GM12878 (cell line): Measurements from ENCODE around the gene COX5A. TPM values are rescaled to one million over a fixed set of nuclear protein-coding genes. Genes with fewer than 3 reads are reported as not detected.
A peak's percentile ranks its signal among the peaks of the same experiment; 100 is the strongest.

ENCODE experiments used
- ATAC-seq: fragments of 200-7000 bp; cut with Tn5 transposase; 3 replicates; pipeline ENCODE4 v1.9.1; 2020; ENCODE audit warnings: mild to moderate bottlenecking, moderate library complexity
- BruUV-seq: library from RNA; stranded (reverse); fragments of 400-500 nt; replicated peaks from 2 replicates; lab custom pipeline; 2021; lab: Mats Ljungman, UMichigan
- CTCF ChIA-PET: fragments of 300-600 bp; sonication (Branson Sonifier 250); formaldehyde crosslinking; extraction: SDS; loops from one replicate; lab custom pipeline; 2021; ENCODE audit warnings: inconsistent platforms; lab: Yijun Ruan, JAX
- POLR2A ChIA-PET: fragments of 350-600 bp; formaldehyde crosslinking; extraction: SDS; loops from one replicate; lab custom pipeline; 2021; ENCODE audit warnings: inconsistent platforms; lab: Charles Lee
- RAD21 ChIA-PET: fragments of 300-600 bp; sonication (Branson Sonifier 250); formaldehyde crosslinking; loops from one replicate; lab custom pipeline; 2023; ENCODE audit warnings: antibody characterized with exemption; ENCODE audit not compliant: unreplicated experiment; lab: Charles Lee
- SMC1A ChIA-PET: fragments of 300-600 bp; sonication (Branson Sonifier 250); formaldehyde crosslinking; loops from one replicate; lab custom pipeline; 2023; ENCODE audit not compliant: unreplicated experiment, uncharacterized antibody; lab: Charles Lee
- DNase-seq: peaks from one replicate; pipeline ENCODE4 v3.0.0-alpha.2; 2011; ENCODE audit warnings: low read depth, low spot score
- FAIRE-seq: peaks from 3 replicates; lab custom pipeline; 2011; peaks lifted over from hg19 to GRCh38; lab: Jason Lieb, UNC
- H2AFZ ChIP-seq: 2 replicates; pipeline ENCODE4 v1.6.0; 2011; ENCODE audit warnings: low read depth, low read length, control low read depth; ENCODE audit not compliant: control insufficient read depth
- H3K27ac ChIP-seq: 2 replicates; pipeline ENCODE4 v1.5.1; 2011; ENCODE audit warnings: control low read depth; ENCODE audit not compliant: control insufficient read depth, insufficient read depth
- H3K27me3 ChIP-seq, 2 experiments: replicated peaks in 1 of 2; 2 replicates each; pipeline versions ENCODE4 v1.6.0 to v1.6.1; 2011; ENCODE audit warnings: low read length in 1 of 2; ENCODE audit not compliant: control insufficient read depth in 2 of 2, insufficient read depth in 2 of 2
- H3K36me3 ChIP-seq, 2 experiments: 2 replicates each; pipeline ENCODE4 v1.5.1; 2011; ENCODE audit warnings: low read length in 1 of 2; ENCODE audit not compliant: control insufficient read depth in 2 of 2, insufficient read depth in 2 of 2
- H3K4me1 ChIP-seq: 2 replicates; pipeline ENCODE4 v1.6.1; 2011; ENCODE audit warnings: mild to moderate bottlenecking, low read length, moderate library complexity, mixed read lengths; ENCODE audit not compliant: control insufficient read depth, insufficient read depth
- H3K4me2 ChIP-seq: 2 replicates; pipeline ENCODE4 v1.6.0; 2011; ENCODE audit warnings: control low read depth; ENCODE audit not compliant: control insufficient read depth, insufficient read depth
- H3K4me3 ChIP-seq: fragments of 200-600 bp; sonication (generic); 2 replicates; pipeline ENCODE4 v1.5.1; 2016
- H3K79me2 ChIP-seq: 2 replicates; pipeline ENCODE4 v1.6.0; 2011; ENCODE audit warnings: low read length; ENCODE audit not compliant: control insufficient read depth, insufficient read depth
- H3K9ac ChIP-seq: 2 replicates; pipeline ENCODE4 v1.8.0; 2011; ENCODE audit warnings: low read length, control low read depth, mixed read lengths; ENCODE audit not compliant: control insufficient read depth, insufficient read depth
- H3K9me3 ChIP-seq: replicated peaks from 3 replicates; pipeline ENCODE4 v1.5.1; 2011; ENCODE audit warnings: mild to moderate bottlenecking, low read length; ENCODE audit not compliant: control insufficient read depth, insufficient read depth
- H4K20me1 ChIP-seq: 2 replicates; pipeline ENCODE4 v1.6.0; 2011; ENCODE audit not compliant: control insufficient read depth, insufficient read depth
- BMI1 ChIP-seq: fragments of 450-650 bp; IDR thresholded peaks from 2 replicates; pipeline ENCODE4 v1.6.1; 2016; ENCODE audit warnings: mild to moderate bottlenecking, moderate library complexity, borderline replicate concordance
- CHD2 ChIP-seq: IDR thresholded peaks from 2 replicates; pipeline ENCODE4 v1.6.1; 2011; ENCODE audit warnings: low read depth, low read length, improper control_type of control experiment, borderline replicate concordance
- CTCF ChIP-seq, 3 experiments: IDR thresholded peaks in 2 of 3; conservative IDR thresholded peaks in 1 of 3; 2 replicates each; pipeline ENCODE4 v1.5.1; 2011; ENCODE audit warnings: low read depth in 3 of 3, low read length in 3 of 3, mild to moderate bottlenecking in 3 of 3, control low read depth in 2 of 3, moderate library complexity in 2 of 3, inconsistent platforms in 1 of 3, mixed read lengths in 1 of 3; ENCODE audit not compliant: control insufficient read depth in 2 of 3, insufficient read depth in 1 of 3; ENCODE audit errors: extremely low read depth in 1 of 3
- FOS ChIP-seq: IDR thresholded peaks from 3 replicates; pipeline ENCODE4 v1.6.1; 2011; ENCODE audit warnings: borderline replicate concordance; ENCODE audit not compliant: insufficient read length; ENCODE audit errors: extremely low read depth
- GABPA ChIP-seq: IDR thresholded peaks from 2 replicates; pipeline ENCODE4 v1.6.1; 2014; ENCODE audit warnings: antibody characterized with exemption, low read depth, mild to moderate bottlenecking, inconsistent platforms
- HDAC2 ChIP-seq: fragments of 200-600 bp; sonication (generic); IDR thresholded peaks from 2 replicates; pipeline ENCODE4 v1.6.1; 2017
- IKZF1 ChIP-seq: fragments of 450-650 bp; conservative IDR thresholded peaks from 2 replicates; pipeline ENCODE4 v1.6.1; 2017; ENCODE audit warnings: antibody characterized with exemption, mild to moderate bottlenecking
- MLLT1 ChIP-seq: fragments of 450-650 bp; IDR thresholded peaks from 2 replicates; pipeline ENCODE4 v1.6.1; 2016; ENCODE audit warnings: mild to moderate bottlenecking
- PKNOX1 ChIP-seq: fragments of 450-650 bp; IDR thresholded peaks from 2 replicates; pipeline ENCODE4 v1.6.1; 2016; ENCODE audit warnings: mild to moderate bottlenecking
- POU2F2 ChIP-seq: IDR thresholded peaks from 3 replicates; pipeline ENCODE4 v1.6.1; 2011; ENCODE audit warnings: low read depth, mild to moderate bottlenecking, low read length, borderline replicate concordance
- RELA ChIP-seq: fragments of 450-650 bp; IDR thresholded peaks from 2 replicates; pipeline ENCODE4 v1.8.0; 2014; ENCODE audit warnings: borderline replicate concordance; ENCODE audit not compliant: partially characterized antibody
- ZNF207 ChIP-seq: fragments of 450-650 bp; IDR thresholded peaks from 2 replicates; pipeline ENCODE4 v1.6.1; 2014; ENCODE audit warnings: antibody characterized with exemption, mild to moderate bottlenecking, borderline replicate concordance
- ZNF384 ChIP-seq: IDR thresholded peaks from 2 replicates; pipeline ENCODE4 v1.6.1; 2012; ENCODE audit warnings: low read depth, mild to moderate bottlenecking, low read length, improper control_type of control experiment, borderline replicate concordance
- WGBS: methylation state at CpG from one replicate; pipeline ENCODE4 v1.1.6; 2016; ENCODE audit warnings: low lambda C conversion rate; ENCODE audit not compliant: insufficient replicate concordance, insufficient coverage; ENCODE audit errors: missing lambda C conversion rate; 5-methylcytosine and 5-hydroxymethylcytosine counted together
- in situ Hi-C: fragments of 300-500 bp; cut with MboI; formaldehyde crosslinking; loops from 9 replicates; pipeline ENCODE4 v1.14.3; 2018; ENCODE audit warnings: mixed read lengths
- intact Hi-C: fragments of 100-400 bp; cut with micrococcal nuclease; formaldehyde crosslinking; loops from one replicate; pipeline ENCODE4 v1.14.2; 2022; ENCODE audit not compliant: unreplicated experiment
- polyA plus RNA-seq, 11 experiments: library from polyadenylated mRNA; depleted of rRNA in 4 of 11; unstranded in 6 of 11; stranded (reverse) in 5 of 11; fragments of >200 nt; fragmentation: Nextera tagmentation in 4 of 11; fragmentation: Illumina TruSeq in 1 of 11; extraction: Ambion mirVana in 4 of 11; extraction: Trizol in 1 of 11; gene quantifications; 1 replicate in 1 of 11; 2 replicates in 10 of 11; pipeline versions ENCODE4 v1.2.1 to v1.2.3, GENCODE V29; 2011 to 2016; ENCODE audit warnings: inconsistent platforms in 2 of 11, missing spikeins in 2 of 11, low read depth in 1 of 11
- total RNA-seq, 4 experiments: library from RNA; depleted of rRNA in 3 of 4; stranded (reverse); fragments of >200 nt in 3 of 4; fragmentation: Illumina TruSeq in 1 of 4; extraction: Trizol in 1 of 4; gene quantifications; 2 replicates each; pipeline versions ENCODE4 v1.2.1 to v1.2.3, GENCODE V29; 2013 to 2021
- TF ChIP-seq, protein P1 (sequence below): fragments of 150-350 bp; IDR thresholded peaks from 2 replicates; pipeline ENCODE4 v1.6.1; 2014; ENCODE audit warnings: mild to moderate bottlenecking, low read depth, low read length

Gene COX5A
- total and polyA plus RNA-seq, 10 of the 15 experiments (the other 5 are each of a cell fraction or from before 2014, with no cell fraction given) = 84.5 to 1,218 (median 392) TPM

DNA sequence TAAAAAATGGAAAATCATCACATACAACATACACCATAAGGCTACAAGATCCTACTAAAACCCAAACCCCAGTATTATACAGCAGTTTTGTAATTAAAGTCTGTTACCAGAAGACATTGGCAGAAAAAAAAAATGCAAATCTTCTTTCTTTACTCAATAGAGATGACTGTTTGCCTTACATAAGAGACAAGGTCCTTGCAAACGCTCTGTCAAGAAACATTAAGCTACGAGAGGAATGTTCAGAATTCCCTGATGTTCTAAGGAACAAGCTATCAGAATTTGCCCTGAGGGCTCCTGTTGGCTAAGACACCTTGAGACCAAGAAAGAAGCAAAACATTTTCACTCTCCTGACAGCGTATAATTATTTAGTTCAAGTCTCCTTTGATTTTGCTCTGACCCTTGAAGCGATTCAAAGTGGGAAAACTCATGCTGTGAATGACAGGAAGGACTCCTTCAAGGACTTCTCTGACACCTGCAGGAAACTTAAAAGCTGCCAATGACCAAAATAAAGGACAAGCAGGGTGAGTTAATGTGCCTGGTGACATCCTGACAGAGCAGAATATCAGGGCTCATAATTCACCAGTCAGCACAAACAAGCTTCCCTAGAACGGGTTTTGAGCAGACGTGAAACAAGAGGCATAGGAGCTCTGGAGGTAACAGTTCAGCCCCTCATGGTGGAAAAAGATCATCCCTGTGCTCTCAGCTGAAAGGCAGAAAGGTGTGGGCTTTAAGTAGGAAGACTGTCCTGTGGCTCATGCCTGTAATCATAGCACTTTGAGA, 67.2 kb downstream of the COX5A start:
- SMC1A ChIA-PET = interaction anchor here (0.8 to 6.5 kb wide), 25 partner anchors 12 to 486 kb away, joined by 3 to 120 read pairs (median 5); partner anchors contain the start of genes CLK3, FAM219B and ULK3
- WGBS = 0% methylated on average over 6 of the region's 6 CpGs
- H3K4me3 ChIP-seq = peak overlapping the region; percentile 93
- H3K79me2 ChIP-seq = peaks cover 68% of the 10 kb centered on the region
- H3K36me3 ChIP-seq = peaks cover 2 to 16% of the 10 kb centered on the region in 2 experiments; a peak in 2 of 4 replicates
- intact Hi-C loops = loop anchor here (2.0 kb wide), 2 partner anchors 14 to 28 kb away; partner anchors contain the start of gene ULK3
- no peaks in the 10 kb centered on the region for H4K20me1 ChIP-seq
- H3K9ac ChIP-seq = peak overlapping the region; percentile 70
- DNase-seq = no peak
- H3K4me1 ChIP-seq = peaks cover 40% of the 10 kb centered on the region
- H3K4me2 ChIP-seq = peak overlapping the region; percentile 79
- CTCF ChIA-PET = interaction anchor here (1.1 to 11.2 kb wide), 21 partner anchors 9 to 102 kb away, joined by 3 to 129 read pairs (median 5); partner anchors contain the start of gene FAM219B
- ATAC-seq = no peak
- in situ Hi-C loops = no loop called here
- H3K27me3 ChIP-seq = no peaks in the 10 kb centered on the region
- peak; percentile 23 for FAIRE-seq
- RAD21 ChIA-PET = interaction anchor here (0.9 to 4.8 kb wide), 21 partner anchors 11 to 157 kb away, joined by 3 to 57 read pairs (median 10); partner anchors contain the start of genes CSK, FAM219B, SCAMP5 and ULK3
- peak overlapping the region; percentile 94 for H3K27ac ChIP-seq
- BruUV-seq = TSS peak; percentile 81
- no peak overlapping the region for H2AFZ ChIP-seq
- POLR2A ChIA-PET = interaction anchor here (0.6 to 5.2 kb wide), 25 partner anchors 12 to 252 kb away, joined by 3 to 80 read pairs (median 4); partner anchors contain the start of genes CSK, FAM219B, MPI and ULK3
- peaks cover 12% of the 10 kb centered on the region for H3K9me3 ChIP-seq
- TF ChIP-seq RELA (no peak), POU2F2 (no peak), CHD2 (no peak), BMI1 (no peak), HDAC2 (no peak), PKNOX1 (peak; percentile 12; the same call in 1 of the 2 replicates), ZNF207 (no peak), FOS (no peak), IKZF1 (no peak), GABPA (no peak), ZNF384 (no peak), MLLT1 (peak; percentile 44; the same call in 1 of the 2 replicates), CTCF (IDR thresholded peaks at IDR 0.05 in 2 of 3, conservative IDR thresholded peaks at IDR 0.05 in 1 of 3; ENCODE audit: control insufficient read depth in 2 of 3, extremely low read depth in 1 of 3, insufficient read depth in 1 of 3, low read depth in 3 of 3, low read length in 3 of 3) (no peak)
- TF ChIP-seq, protein P1, sequence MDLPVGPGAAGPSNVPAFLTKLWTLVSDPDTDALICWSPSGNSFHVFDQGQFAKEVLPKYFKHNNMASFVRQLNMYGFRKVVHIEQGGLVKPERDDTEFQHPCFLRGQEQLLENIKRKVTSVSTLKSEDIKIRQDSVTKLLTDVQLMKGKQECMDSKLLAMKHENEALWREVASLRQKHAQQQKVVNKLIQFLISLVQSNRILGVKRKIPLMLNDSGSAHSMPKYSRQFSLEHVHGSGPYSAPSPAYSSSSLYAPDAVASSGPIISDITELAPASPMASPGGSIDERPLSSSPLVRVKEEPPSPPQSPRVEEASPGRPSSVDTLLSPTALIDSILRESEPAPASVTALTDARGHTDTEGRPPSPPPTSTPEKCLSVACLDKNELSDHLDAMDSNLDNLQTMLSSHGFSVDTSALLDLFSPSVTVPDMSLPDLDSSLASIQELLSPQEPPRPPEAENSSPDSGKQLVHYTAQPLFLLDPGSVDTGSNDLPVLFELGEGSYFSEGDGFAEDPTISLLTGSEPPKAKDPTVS = no peak
